ENCODE results near the gene C10orf90. TPM values are rescaled to one million over a fixed set of nuclear protein-coding genes. Genes with fewer than 3 reads are reported as not detected.

C10orf90 gene
- total RNA-seq, 1 donor from 2014 or later: not detected

DNA sequence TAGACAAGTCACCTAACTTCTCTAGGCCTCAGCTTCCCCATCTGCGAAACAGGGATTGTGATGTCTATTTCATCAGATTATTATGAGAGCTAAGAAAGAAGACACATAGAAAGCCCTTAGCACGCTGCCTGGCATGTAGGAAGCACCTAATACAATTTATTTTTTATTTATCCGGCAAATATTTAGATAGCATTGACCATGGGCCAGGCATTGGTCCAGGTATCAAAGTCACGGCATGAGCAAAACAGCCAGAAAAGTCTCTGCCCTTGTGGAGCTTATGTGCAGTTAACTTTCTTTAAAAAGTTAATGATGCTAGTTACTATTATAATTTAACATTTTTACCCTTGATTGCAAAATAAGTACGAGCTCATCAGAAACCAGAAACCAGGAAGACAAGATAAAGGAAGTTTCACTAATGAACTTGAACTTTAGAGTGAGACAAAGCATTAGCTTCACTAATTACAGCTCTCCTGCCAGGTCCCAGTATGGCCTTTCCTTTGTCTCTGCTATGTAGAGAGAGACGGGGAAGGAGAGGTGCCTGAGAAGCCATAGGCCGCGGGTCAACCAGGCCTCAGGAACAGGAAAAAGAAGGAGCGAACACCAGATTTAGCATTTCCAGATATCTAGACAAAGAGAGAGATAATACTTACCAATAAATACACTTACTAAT, 142.7 kb downstream of the C10orf90 start:
- Mint-ChIP-seq H3K4me1 (no peaks in the 10 kb centered on the region), H3K27ac (no peak overlapping the region), H3K27me3 (no peaks in the 10 kb centered on the region), H3K9me3 (no peaks in the 10 kb centered on the region), H3K4me3 (no peak overlapping the region), H3K36me3 (ENCODE audit: low read depth) (no peaks in the 10 kb centered on the region)
- no peak for DNase-seq
- ATAC-seq (ENCODE audit: low read depth): no peak
- intact Hi-C loops (cut with micrococcal nuclease): no loop called here
- ChIA-PET CTCF (no interaction called here), POLR2A (no interaction called here)
- TF ChIP-seq, protein P1, sequence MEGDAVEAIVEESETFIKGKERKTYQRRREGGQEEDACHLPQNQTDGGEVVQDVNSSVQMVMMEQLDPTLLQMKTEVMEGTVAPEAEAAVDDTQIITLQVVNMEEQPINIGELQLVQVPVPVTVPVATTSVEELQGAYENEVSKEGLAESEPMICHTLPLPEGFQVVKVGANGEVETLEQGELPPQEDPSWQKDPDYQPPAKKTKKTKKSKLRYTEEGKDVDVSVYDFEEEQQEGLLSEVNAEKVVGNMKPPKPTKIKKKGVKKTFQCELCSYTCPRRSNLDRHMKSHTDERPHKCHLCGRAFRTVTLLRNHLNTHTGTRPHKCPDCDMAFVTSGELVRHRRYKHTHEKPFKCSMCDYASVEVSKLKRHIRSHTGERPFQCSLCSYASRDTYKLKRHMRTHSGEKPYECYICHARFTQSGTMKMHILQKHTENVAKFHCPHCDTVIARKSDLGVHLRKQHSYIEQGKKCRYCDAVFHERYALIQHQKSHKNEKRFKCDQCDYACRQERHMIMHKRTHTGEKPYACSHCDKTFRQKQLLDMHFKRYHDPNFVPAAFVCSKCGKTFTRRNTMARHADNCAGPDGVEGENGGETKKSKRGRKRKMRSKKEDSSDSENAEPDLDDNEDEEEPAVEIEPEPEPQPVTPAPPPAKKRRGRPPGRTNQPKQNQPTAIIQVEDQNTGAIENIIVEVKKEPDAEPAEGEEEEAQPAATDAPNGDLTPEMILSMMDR (IDR thresholded peaks at IDR 0.05): no peak

DNA sequence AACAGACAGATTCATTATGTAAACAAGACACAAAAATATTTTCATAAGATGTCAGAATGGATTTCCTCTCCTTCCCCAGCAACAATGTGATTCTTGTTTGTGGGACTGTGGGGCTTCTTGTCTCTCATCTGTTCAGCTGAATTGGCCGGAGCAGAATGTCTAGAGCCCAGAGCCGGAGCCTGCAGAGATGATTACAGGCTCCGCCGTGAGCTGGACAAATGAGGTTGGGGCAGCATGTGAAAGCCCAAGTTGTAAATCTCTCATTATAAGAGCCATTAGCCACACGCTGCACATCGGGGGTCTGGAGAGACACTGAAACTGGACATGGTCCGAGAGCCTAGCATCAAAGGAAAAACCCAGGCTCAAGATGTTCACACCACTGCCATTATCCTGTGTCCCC, 145.2 kb downstream of the C10orf90 start:
- no peaks in the 10 kb centered on the region for H3K4me1 Mint-ChIP-seq
- H3K27ac Mint-ChIP-seq: no peak overlapping the region
- intact Hi-C loops (cut with micrococcal nuclease): no loop called here
- H3K36me3 Mint-ChIP-seq (ENCODE audit: low read depth): no peaks in the 10 kb centered on the region
- ChIA-PET POLR2A (no interaction called here), CTCF (no interaction called here)
- no peaks in the 10 kb centered on the region for H3K27me3 Mint-ChIP-seq
- H3K4me3 Mint-ChIP-seq: no peak overlapping the region
- ATAC-seq (ENCODE audit: low read depth) (no peak), DNase-seq (no peak)
- TF ChIP-seq, protein P1 (IDR thresholded peaks at IDR 0.05): no peak
- no peaks in the 10 kb centered on the region for H3K9me3 Mint-ChIP-seq

DNA sequence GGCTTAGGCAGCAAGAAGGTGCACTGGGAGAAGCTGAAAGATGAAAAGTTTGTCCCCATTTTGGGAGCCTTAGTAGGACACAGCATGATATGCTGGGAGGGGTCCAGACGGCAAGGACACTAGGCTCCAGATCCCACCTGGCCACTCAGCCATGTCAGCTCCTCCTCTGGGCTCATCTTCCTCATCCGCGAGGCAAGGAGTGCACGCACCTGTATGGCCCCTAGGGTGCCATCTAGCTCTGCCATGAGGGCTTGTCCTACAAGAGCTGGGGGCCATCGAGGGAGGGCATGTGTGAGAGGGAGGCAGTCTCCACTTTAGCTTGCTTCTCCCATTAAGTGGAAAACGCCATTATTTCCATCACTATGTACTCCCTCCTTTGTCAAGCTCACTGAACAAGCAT, 146.0 kb downstream of the C10orf90 start:
- Mint-ChIP-seq H3K4me3 (no peak overlapping the region), H3K27me3 (no peaks in the 10 kb centered on the region), H3K9me3 (no peaks in the 10 kb centered on the region), H3K4me1 (no peaks in the 10 kb centered on the region), H3K27ac (no peak overlapping the region), H3K36me3 (ENCODE audit: low read depth) (no peaks in the 10 kb centered on the region)
- CTCF ChIA-PET: no interaction called here
- TF ChIP-seq, protein P1 (IDR thresholded peaks at IDR 0.05): no peak
- DNase-seq (no peak), ATAC-seq (ENCODE audit: low read depth) (no peak)
- intact Hi-C loops (cut with micrococcal nuclease): no loop called here
- POLR2A ChIA-PET: no interaction called here

DNA sequence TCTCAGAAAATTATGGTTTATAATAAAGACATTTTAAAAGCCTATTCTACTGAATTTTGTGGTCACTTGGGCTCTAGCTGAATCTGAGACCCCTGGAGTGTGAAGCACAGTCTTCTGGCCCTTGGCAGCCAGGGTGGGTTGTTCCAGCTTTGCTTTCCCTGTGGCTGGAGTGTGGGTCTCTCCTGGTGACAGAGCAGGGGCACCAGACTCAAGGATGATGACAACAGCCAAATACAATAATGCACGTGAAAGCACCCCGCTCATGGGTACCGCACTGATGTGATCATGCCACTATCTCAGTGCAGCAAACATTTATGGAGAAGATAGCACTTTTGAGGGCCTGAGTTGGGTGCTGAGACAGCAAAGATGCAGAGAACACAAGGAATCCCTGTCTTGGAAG, 147.4 kb downstream of the C10orf90 start:
- intact Hi-C loops (cut with micrococcal nuclease): no loop called here
- DNase-seq (no peak), ATAC-seq (ENCODE audit: low read depth) (no peak)
- TF ChIP-seq, protein P1 (IDR thresholded peaks at IDR 0.05): no peak
- Mint-ChIP-seq H3K27ac (no peak overlapping the region), H3K4me1 (no peaks in the 10 kb centered on the region), H3K36me3 (ENCODE audit: low read depth) (no peaks in the 10 kb centered on the region), H3K9me3 (no peaks in the 10 kb centered on the region), H3K27me3 (no peaks in the 10 kb centered on the region), H3K4me3 (no peak overlapping the region)
- ChIA-PET POLR2A (no interaction called here), CTCF (no interaction called here)

DNA sequence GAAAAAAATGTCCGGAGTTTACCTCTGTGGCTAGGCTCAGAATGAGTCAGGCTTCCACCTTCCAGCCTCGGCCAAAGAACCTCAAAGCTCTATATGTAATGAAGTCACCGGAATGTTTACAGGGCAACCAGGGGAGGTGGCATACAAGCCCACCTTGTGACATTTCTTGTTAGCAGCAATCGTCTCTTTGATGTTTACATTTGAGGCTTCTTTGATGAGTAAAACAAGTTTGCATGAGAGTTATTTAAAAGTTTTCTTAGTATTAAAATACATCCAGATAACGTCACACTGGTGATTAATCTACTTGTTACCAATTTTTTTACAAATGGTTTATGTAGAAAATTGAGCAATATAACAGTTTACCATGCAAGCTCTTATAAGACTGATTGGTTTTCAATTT, 149.1 kb downstream of the C10orf90 start:
- Mint-ChIP-seq H3K27ac (no peak overlapping the region), H3K4me3 (no peak overlapping the region), H3K9me3 (no peaks in the 10 kb centered on the region), H3K27me3 (no peaks in the 10 kb centered on the region), H3K4me1 (no peaks in the 10 kb centered on the region), H3K36me3 (ENCODE audit: low read depth) (no peaks in the 10 kb centered on the region)
- DNase-seq: no peak
- intact Hi-C loops (cut with micrococcal nuclease): no loop called here
- ChIA-PET POLR2A (no interaction called here), CTCF (no interaction called here)
- ATAC-seq (ENCODE audit: low read depth): no peak
- TF ChIP-seq, protein P1 (IDR thresholded peaks at IDR 0.05): no peak
